IPS-18c (cell line): ENCODE data around the gene TP53INP2.

Experiments used
- H3K4me3 ChIP-seq: 2 replicates; pipeline ENCODE4 v1.7.0; 2013; ENCODE audit warnings: low read depth, mild to moderate bottlenecking, low read length, moderate library complexity; ENCODE audit not compliant: insufficient read depth
- H3K9me3 ChIP-seq: one replicate; pipeline ENCODE4 v1.6.1; 2013; ENCODE audit warnings: mild to moderate bottlenecking, low read length, moderate library complexity; ENCODE audit not compliant: control insufficient read depth, insufficient read depth

Gene TP53INP2

GRCh38 chr20:34750484-34750883 lies 46.3 kb downstream of the TP53INP2 start:
- no peak overlapping the region for H3K4me3 ChIP-seq

GRCh38 chr20:34751453-34751852 lies 47.3 kb downstream of the TP53INP2 start:
- Histone ChIP-seq H3K9me3 (no peaks in the 10 kb centered on the region), H3K4me3 (no peak overlapping the region)

More at GRCh38 chr20:34750484-34750883, 46.3 kb downstream of the TP53INP2 start:
- H3K9me3 ChIP-seq, result no peaks in the 10 kb centered on the region

GRCh38 chr20:34753706-34754461 lies 49.7 kb downstream of the TP53INP2 start:
- H3K9me3 ChIP-seq, result no peaks in the 10 kb centered on the region

GRCh38 chr20:34754611-34755010 lies 50.5 kb downstream of the TP53INP2 start:
- Histone ChIP-seq H3K9me3 (no peaks in the 10 kb centered on the region), H3K4me3 (no peak overlapping the region)

More at GRCh38 chr20:34753706-34754461, 49.7 kb downstream of the TP53INP2 start:
- no peak overlapping the region for H3K4me3 ChIP-seq

GRCh38 chr20:34755367-34755766 lies 51.2 kb downstream of the TP53INP2 start:
- no peaks in the 10 kb centered on the region for H3K9me3 ChIP-seq
- H3K4me3 ChIP-seq, result no peak overlapping the region

- Histone ChIP-seq H3K9me3 (no peaks in the 10 kb centered on the region), H3K4me3 (no peak overlapping the region)
Observed at GRCh38 chr20:34762031-34762555, 57.9 kb downstream of the TP53INP2 start.
